Hematopoietic multipotent progenitor cell treated with erythropoietin and hydrocortisone succinate and interleukin-3 and kit ligand, for 17 days (in vitro differentiated cells): ENCODE measurements around the gene NUDT11.
"Not testable (repeated sequence)": the region's sequence is repeated elsewhere in the genome, so short reads cannot be mapped to it uniquely, and the experiment has no call there.

Experiments
- DNase-seq: peaks from one replicate; pipeline ENCODE4 v3.0.0-alpha.2; 2015; ENCODE audit warnings: low spot score

Gene NUDT11

GRCh38 chrX:51496501-51497291 lies at the start of gene NUDT11:
Gene NUDT11 (minus strand): TSS chrX:51496592. CDS start chrX:51496444, 148 bp downstream.
- no peak for DNase-seq

- no peak for DNase-seq
These were observed 24.0 kb upstream of the NUDT11 start for GRCh38 chrX:51520393-51520792.

GRCh38 chrX:51519131-51519530 lies 22.7 kb upstream of the NUDT11 start:
- DNase-seq, result not testable (repeated sequence)

GRCh38 chrX:51507551-51507950 lies 11.2 kb upstream of the NUDT11 start:
- DNase-seq, result no peak

- not testable (repeated sequence) for DNase-seq
These were observed 497 bp downstream of the NUDT11 start for GRCh38 chrX:51495701-51496488.

- no peak for DNase-seq
These were observed 2.0 kb downstream of the NUDT11 start for GRCh38 chrX:51494409-51494808.

GRCh38 chrX:51487960-51488267 lies 8.5 kb downstream of the NUDT11 start:
- DNase-seq, result no peak

GRCh38 chrX:51484616-51485015 lies 11.8 kb downstream of the NUDT11 start:
- DNase-seq, result no peak

GRCh38 chrX:51482411-51482810 lies 14.0 kb downstream of the NUDT11 start:
- not testable (repeated sequence) for DNase-seq

- DNase-seq, result no peak
These were observed 19.5 kb downstream of the NUDT11 start for GRCh38 chrX:51476930-51477329.

GRCh38 chrX:51463322-51463721 lies 33.1 kb downstream of the NUDT11 start:
- DNase-seq, result no peak

- peak; percentile 37 for DNase-seq
These were observed 35.0 kb downstream of the NUDT11 start for GRCh38 chrX:51461053-51462044.

- DNase-seq, result peak; percentile 27
These were observed 37.3 kb downstream of the NUDT11 start for GRCh38 chrX:51459125-51459524.

GRCh38 chrX:51456814-51457213 lies 39.6 kb downstream of the NUDT11 start:
- no peak for DNase-seq

GRCh38 chrX:51456246-51456645 lies 40.1 kb downstream of the NUDT11 start:
- DNase-seq, result no peak

GRCh38 chrX:51440365-51440764 lies 56.0 kb downstream of the NUDT11 start:
- no peak for DNase-seq
